Left lung (tissue), 10 donors: ENCODE measurements around the gene VEPH1. TPM values are rescaled to one million over a fixed set of nuclear protein-coding genes. Genes with fewer than 3 reads are reported as not detected.

Source experiments
- ATAC-seq: fragments of 200-7000 bp; cut with Tn5 transposase; one replicate; pipeline ENCODE4 v1.9.1; 2020; ENCODE audit warnings: moderate library complexity
- DNase-seq, 4 donors: peaks; one replicate each; pipeline ENCODE4 v3.0.0-alpha.2; 2013 to 2020
- H3K27ac ChIP-seq, 2 donors: fragments of 200-600 bp; sonication (generic) in 1 of 2; one replicate each; pipeline versions ENCODE4 v1.5.0 to v1.8.0; 2020 to 2021
- H3K27me3 ChIP-seq, 2 donors: fragments of 200-600 bp; sonication (generic) in 1 of 2; one replicate each; pipeline versions ENCODE4 v1.5.0 to v1.8.0; 2020 to 2021
- H3K36me3 ChIP-seq, 2 donors: fragments of 200-600 bp; sonication (generic) in 1 of 2; one replicate each; pipeline versions ENCODE4 v1.5.0 to v1.8.0; 2020 to 2021
- H3K4me1 ChIP-seq, 2 donors: fragments of 200-600 bp; one replicate each; pipeline ENCODE4 v1.8.0; 2021
- H3K4me3 ChIP-seq, 2 donors: fragments of 200-600 bp; sonication (generic) in 1 of 2; one replicate each; pipeline versions ENCODE4 v1.5.0 to v1.8.0; 2020 to 2021; ENCODE audit warnings: mild to moderate bottlenecking in 1 of 2
- H3K9me3 ChIP-seq, 2 donors: fragments of 200-600 bp; sonication (generic) in 1 of 2; one replicate each; pipeline versions ENCODE4 v1.5.0 to v1.8.0; 2020 to 2021
- intact Hi-C, 2 donors: fragments of 100-400 bp; cut with DNase I; formaldehyde crosslinking; loops; one replicate each; pipeline versions ENCODE4 v1.11.2 to v1.14.2; 2022
- polyA plus RNA-seq, 6 donors: library from polyadenylated mRNA; unstranded; fragments of 120-200 nt; gene quantifications; one replicate each; pipeline ENCODE4 v1.2.1, GENCODE V29; 2013; ENCODE audit not compliant: insufficient read length in 6 of 6
- total RNA-seq, 2 donors: library from RNA; stranded (reverse); fragmentation: NEBNext Ultra II Directional; extraction: Animal tissue kit (Norgen Biotek cat#: 25700); gene quantifications; one replicate each; pipeline ENCODE4 v1.2.1, GENCODE V29; 2021
- TF ChIP-seq, protein P1 (sequence below), 2 donors: fragments of 200-600 bp; sonication (generic) in 1 of 2; IDR thresholded peaks; one replicate each; pipeline versions ENCODE4 v1.5.0 to v1.8.0; 2021; ENCODE audit warnings: antibody characterized with exemption in 2 of 2
- donor health status: DM: no; HTN: yes; CAD: no.
- donor health status: DM: no; HTN: no; CAD: no.

The VEPH1 gene
- total and polyA plus RNA-seq, 8 donors, result 30.4 to 143 (median 42.6) TPM

DNA sequence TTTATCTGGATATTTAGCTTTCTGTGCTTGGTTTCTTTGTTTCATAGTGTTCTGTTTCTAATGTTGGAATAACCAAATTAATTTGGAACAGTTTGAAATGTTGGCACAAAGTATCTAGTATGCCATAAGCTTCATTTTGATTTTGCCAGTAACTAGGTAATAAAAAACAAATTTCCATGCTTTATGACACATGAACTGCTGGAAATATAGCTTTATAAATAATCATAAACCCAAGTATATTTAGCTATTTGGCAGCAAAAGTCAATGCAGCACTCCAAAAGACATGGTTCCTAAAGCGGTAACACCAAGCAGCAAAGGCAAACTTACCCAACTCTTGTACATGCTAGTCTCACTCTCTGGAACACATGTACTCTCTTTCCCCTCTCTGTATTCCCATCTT, 237.3 kb downstream of the VEPH1 start:
- no peak for ATAC-seq
- intact Hi-C loops, result no loop called here
- Histone ChIP-seq H3K4me3 (no peak overlapping the region), H3K9me3 (no peaks in the 10 kb centered on the region), H3K27me3 (no peaks in the 10 kb centered on the region), H3K27ac (no peak overlapping the region), H3K36me3 (no peaks in the 10 kb centered on the region), H3K4me1 (peaks cover 0 to 3% of the 10 kb centered on the region in 2 donors)
- DNase-seq, result no peak
- TF ChIP-seq, protein P1, sequence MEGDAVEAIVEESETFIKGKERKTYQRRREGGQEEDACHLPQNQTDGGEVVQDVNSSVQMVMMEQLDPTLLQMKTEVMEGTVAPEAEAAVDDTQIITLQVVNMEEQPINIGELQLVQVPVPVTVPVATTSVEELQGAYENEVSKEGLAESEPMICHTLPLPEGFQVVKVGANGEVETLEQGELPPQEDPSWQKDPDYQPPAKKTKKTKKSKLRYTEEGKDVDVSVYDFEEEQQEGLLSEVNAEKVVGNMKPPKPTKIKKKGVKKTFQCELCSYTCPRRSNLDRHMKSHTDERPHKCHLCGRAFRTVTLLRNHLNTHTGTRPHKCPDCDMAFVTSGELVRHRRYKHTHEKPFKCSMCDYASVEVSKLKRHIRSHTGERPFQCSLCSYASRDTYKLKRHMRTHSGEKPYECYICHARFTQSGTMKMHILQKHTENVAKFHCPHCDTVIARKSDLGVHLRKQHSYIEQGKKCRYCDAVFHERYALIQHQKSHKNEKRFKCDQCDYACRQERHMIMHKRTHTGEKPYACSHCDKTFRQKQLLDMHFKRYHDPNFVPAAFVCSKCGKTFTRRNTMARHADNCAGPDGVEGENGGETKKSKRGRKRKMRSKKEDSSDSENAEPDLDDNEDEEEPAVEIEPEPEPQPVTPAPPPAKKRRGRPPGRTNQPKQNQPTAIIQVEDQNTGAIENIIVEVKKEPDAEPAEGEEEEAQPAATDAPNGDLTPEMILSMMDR (IDR thresholded peaks at IDR 0.05), result no peak

- intact Hi-C loops, result no loop called here
- H3K36me3 ChIP-seq, result no peaks in the 10 kb centered on the region
- H3K4me1 ChIP-seq, result peaks cover 0 to 3% of the 10 kb centered on the region in 2 donors
- DNase-seq, result no peak
- no peak overlapping the region for H3K4me3 ChIP-seq
- TF ChIP-seq, protein P1 (IDR thresholded peaks at IDR 0.05), result no peak
- no peak overlapping the region for H3K27ac ChIP-seq
- no peaks in the 10 kb centered on the region for H3K9me3 ChIP-seq
- ATAC-seq, result no peak
- H3K27me3 ChIP-seq, result no peaks in the 10 kb centered on the region
Observed at GRCh38 chr3:157263027-157263426, 240.2 kb downstream of the VEPH1 start.

DNA sequence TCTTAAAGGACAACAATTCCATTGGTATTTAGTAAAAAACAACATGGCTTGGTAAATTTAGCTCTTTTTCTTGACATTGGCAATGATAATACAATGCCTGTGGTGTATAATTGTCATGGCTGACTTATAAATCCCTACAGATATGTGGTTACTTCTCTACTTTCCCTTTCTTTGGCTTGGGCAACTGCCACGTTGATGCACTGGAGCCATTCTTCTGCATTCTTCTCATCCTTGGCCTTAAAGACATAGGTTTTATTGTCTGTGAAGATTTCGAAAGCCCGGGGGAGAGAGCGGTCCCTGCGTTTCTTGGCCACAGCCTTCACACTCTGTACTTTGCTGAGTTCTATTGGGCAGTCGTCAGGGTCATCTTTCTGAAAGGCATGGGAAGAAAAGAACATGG, 242.2 kb downstream of the VEPH1 start:
- Histone ChIP-seq H3K36me3 (no peaks in the 10 kb centered on the region), H3K27me3 (no peaks in the 10 kb centered on the region), H3K4me1 (peaks cover 0 to 3% of the 10 kb centered on the region in 2 donors), H3K9me3 (no peaks in the 10 kb centered on the region), H3K27ac (no peak overlapping the region), H3K4me3 (no peak overlapping the region)
- intact Hi-C loops, result no loop called here
- no peak for DNase-seq
- TF ChIP-seq, protein P1 (IDR thresholded peaks at IDR 0.05), result no peak
- ATAC-seq, result no peak

- Histone ChIP-seq H3K4me1 (peaks cover 0 to 3% of the 10 kb centered on the region in 2 donors), H3K27ac (no peak overlapping the region), H3K27me3 (no peaks in the 10 kb centered on the region), H3K36me3 (no peaks in the 10 kb centered on the region), H3K9me3 (no peaks in the 10 kb centered on the region), H3K4me3 (no peak overlapping the region)
- ATAC-seq (no peak), DNase-seq (no peak)
- TF ChIP-seq, protein P1 (IDR thresholded peaks at IDR 0.05), result no peak
- intact Hi-C loops, result no loop called here
Observed at GRCh38 chr3:157259825-157260224, 243.4 kb downstream of the VEPH1 start.

DNA sequence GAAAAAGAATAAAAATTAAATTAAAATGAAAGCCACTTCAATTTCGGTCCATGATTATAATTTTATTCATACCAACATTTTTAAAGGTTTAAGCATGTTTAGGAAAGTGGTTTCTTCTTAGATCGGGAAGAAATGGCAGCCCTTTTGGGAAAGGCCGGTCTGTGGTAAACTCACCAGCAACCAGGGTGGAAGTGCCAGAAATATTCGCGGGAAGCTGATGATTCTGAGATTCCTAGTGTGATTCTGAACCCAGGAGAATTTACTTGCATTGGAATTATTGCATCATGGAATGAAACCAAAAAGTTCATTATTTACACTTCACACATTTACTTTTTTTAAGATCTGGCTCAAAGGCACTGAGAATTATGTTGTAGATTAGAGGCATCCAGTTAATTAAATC, 246.1 kb downstream of the VEPH1 start:
- TF ChIP-seq, protein P1 (IDR thresholded peaks at IDR 0.05), result no peak
- intact Hi-C loops, result no loop called here

More for the DNA sequence above, 246.1 kb downstream of the VEPH1 start:
- DNase-seq, result no peak
- ATAC-seq, result no peak
- Histone ChIP-seq H3K27ac (no peak overlapping the region), H3K27me3 (no peaks in the 10 kb centered on the region), H3K9me3 (no peaks in the 10 kb centered on the region), H3K4me1 (no peaks in the 10 kb centered on the region), H3K4me3 (no peak overlapping the region), H3K36me3 (no peaks in the 10 kb centered on the region)
